Uterus (tissue), 4 donors: ENCODE data around the gene BICRA. TPM values are rescaled to one million over a fixed set of nuclear protein-coding genes. Genes with fewer than 3 reads are reported as not detected.
A peak's percentile ranks its signal among the peaks of the same experiment; 100 is the strongest.

Source experiments
- DNase-seq, 2 donors: peaks; one replicate each; pipeline ENCODE4 v3.0.0-alpha.2; 2019 to 2020
- H3K27ac ChIP-seq, 2 donors: fragments of 200-600 bp; sonication (generic); 1 replicate in 1 of 2; 2 replicates in 1 of 2; pipeline ENCODE4 v1.5.1; 2016 to 2018
- H3K27me3 ChIP-seq, 2 donors: fragments of 200-600 bp; sonication (generic); one replicate each; pipeline ENCODE4 v1.5.1; 2018 to 2019; ENCODE audit warnings: control low read depth in 1 of 2
- H3K36me3 ChIP-seq, 2 donors: fragments of 200-600 bp; sonication (generic); one replicate each; pipeline ENCODE4 v1.5.1; 2019; ENCODE audit warnings: control low read depth in 1 of 2
- H3K4me1 ChIP-seq, 2 donors: fragments of 200-600 bp; sonication (generic); one replicate each; pipeline ENCODE4 v1.5.1; 2018 to 2019; ENCODE audit warnings: control low read depth in 1 of 2
- H3K4me3 ChIP-seq, 2 donors: fragments of 200-600 bp; sonication (generic); 1 replicate in 1 of 2; 2 replicates in 1 of 2; pipeline ENCODE4 v1.5.1; 2018 to 2019; ENCODE audit warnings: mild to moderate bottlenecking in 1 of 2
- H3K9me3 ChIP-seq, 2 donors: fragments of 200-600 bp; sonication (generic); one replicate each; pipeline ENCODE4 v1.5.1; 2019; ENCODE audit warnings: control low read depth in 1 of 2
- CTCF ChIP-seq, 4 experiments: fragments of 200-600 bp in 2 of 4; fragments of 450-650 bp in 2 of 4; sonication (generic) in 2 of 4; IDR thresholded peaks; one replicate each; pipeline ENCODE4 v1.5.1; 2016 to 2019; ENCODE audit warnings: antibody characterized with exemption in 4 of 4, mild to moderate bottlenecking in 2 of 4, moderate library complexity in 1 of 4
- POLR2A ChIP-seq, 2 donors: fragments of 450-650 bp; IDR thresholded peaks; one replicate each; pipeline ENCODE4 v1.6.1; 2016; ENCODE audit warnings: antibody characterized with exemption in 2 of 2, mild to moderate bottlenecking in 1 of 2, moderate library complexity in 1 of 2
- intact Hi-C: fragments of 100-400 bp; cut with DNase I; formaldehyde crosslinking; loops from one replicate; pipeline ENCODE4 v1.15.1; 2023; ENCODE audit warnings: low total_unique reads
- total RNA-seq, 4 donors: library from RNA; depleted of rRNA in 3 of 4; stranded (reverse); fragments of >200 nt in 3 of 4; gene quantifications; one replicate each; pipeline versions ENCODE4 v1.1.0 to v1.2.4, GENCODE V29; 2014 to 2023
- donor health status: DM: yes; HTN: yes; CAD: no.

Gene BICRA
- total RNA-seq, 4 donors from 2014 or later: 2.0 to 28.1 (median 20.5) TPM

- Histone ChIP-seq H3K4me3 (no peak overlapping the region), H3K36me3 (no peaks in the 10 kb centered on the region), H3K27ac (peak overlapping the region; percentile 88 to 94), H3K9me3 (no peaks in the 10 kb centered on the region), H3K4me1 (peaks cover 5 to 19% of the 10 kb centered on the region in 2 donors), H3K27me3 (no peaks in the 10 kb centered on the region)
- no peak for TF ChIP-seq POLR2A (IDR thresholded peaks at IDR 0.05)
- no peak for TF ChIP-seq CTCF (IDR thresholded peaks at IDR 0.05)
- intact Hi-C loops: no loop called here
- no peak for DNase-seq
Observed at GRCh38 chr19:47730521-47730889, 121.6 kb downstream of the BICRA start.

- DNase-seq: no peak
- H3K27me3 ChIP-seq: no peaks in the 10 kb centered on the region
- TF ChIP-seq POLR2A (IDR thresholded peaks at IDR 0.05): no peak
- no peak for TF ChIP-seq CTCF (IDR thresholded peaks at IDR 0.05)
- H3K4me1 ChIP-seq: peaks cover 5 to 19% of the 10 kb centered on the region in 2 donors
- intact Hi-C loops: no loop called here
- peak overlapping the region; percentile 88 to 94 for H3K27ac ChIP-seq
- no peak overlapping the region for H3K4me3 ChIP-seq
- H3K36me3 ChIP-seq: no peaks in the 10 kb centered on the region
- H3K9me3 ChIP-seq: no peaks in the 10 kb centered on the region
Observed at GRCh38 chr19:47730910-47731309, 122.0 kb downstream of the BICRA start.

- H3K27me3 ChIP-seq: no peaks in the 10 kb centered on the region
- H3K9me3 ChIP-seq: no peaks in the 10 kb centered on the region
- TF ChIP-seq CTCF (IDR thresholded peaks at IDR 0.05) (no peak), POLR2A (IDR thresholded peaks at IDR 0.05) (no peak)
- intact Hi-C loops: no loop called here
- DNase-seq: no peak
- no peak overlapping the region for H3K4me3 ChIP-seq
- H3K36me3 ChIP-seq: no peaks in the 10 kb centered on the region
- H3K27ac ChIP-seq: no peak overlapping the region
- peaks cover 0 to 4% of the 10 kb centered on the region in 2 donors for H3K4me1 ChIP-seq
Observed at GRCh38 chr19:47735131-47735530, 126.2 kb downstream of the BICRA start.

- intact Hi-C loops: no loop called here
- Histone ChIP-seq H3K4me1 (peaks cover 4 to 13% of the 10 kb centered on the region in 2 donors), H3K27me3 (no peaks in the 10 kb centered on the region), H3K36me3 (no peaks in the 10 kb centered on the region), H3K4me3 (no peak overlapping the region), H3K9me3 (no peaks in the 10 kb centered on the region), H3K27ac (peak overlapping the region; percentile 98 to 99)
- TF ChIP-seq CTCF (IDR thresholded peaks at IDR 0.05) (no peak), POLR2A (IDR thresholded peaks at IDR 0.05) (no peak)
- no peak for DNase-seq
Observed at GRCh38 chr19:47740866-47741519, 132.1 kb downstream of the BICRA start.

GRCh38 chr19:47741544-47742140 lies 132.7 kb downstream of the BICRA start:
- Histone ChIP-seq H3K27me3 (no peaks in the 10 kb centered on the region), H3K4me3 (no peak overlapping the region), H3K36me3 (no peaks in the 10 kb centered on the region), H3K27ac (peak overlapping the region; percentile 98 to 99), H3K4me1 (peaks cover 4 to 17% of the 10 kb centered on the region in 2 donors), H3K9me3 (no peaks in the 10 kb centered on the region)
- intact Hi-C loops: loop anchor here (2.0 kb wide), 1 partner anchor 29 kb away; the partner anchor contains the start of gene EHD2
- TF ChIP-seq CTCF (IDR thresholded peaks at IDR 0.05): no peak
- TF ChIP-seq POLR2A (IDR thresholded peaks at IDR 0.05): no peak
- DNase-seq: peak in 1 of 2 donors; percentile 42
